ENCODE measurements around the gene PARN. TPM values are rescaled to one million over a fixed set of nuclear protein-coding genes. Genes with fewer than 3 reads are reported as not detected.
"Not testable (repeated sequence)": the region's sequence is repeated elsewhere in the genome, so short reads cannot be mapped to it uniquely, and the experiment has no call there.

PARN gene
- total RNA-seq, 4 donors from 2014 or later, result 69.8 to 214 (median 120) TPM

GRCh38 chr16:14548933-14549788 lies 80.9 kb downstream of the PARN start:
- Histone ChIP-seq H3K4me3 (replicated peaks in 1 of 3) (no peak overlapping the region), H3K27me3 (no peaks in the 10 kb centered on the region), H3K4me1 (no peaks in the 10 kb centered on the region), H3K27ac (no peak overlapping the region), H3K9me3 (no peaks in the 10 kb centered on the region), H3K36me3 (peaks cover 10 to 16% of the 10 kb centered on the region in 2 donors)
- DNase-seq, result no peak
- WGBS, 2 donors, result 81 to 82% methylated on average over 3 of the region's 3 CpGs
- intact Hi-C loops (cut with DNase I), result no loop called here
- no peak for TF ChIP-seq CTCF (IDR thresholded peaks at IDR 0.05)
- no peak for TF ChIP-seq POLR2A (IDR thresholded peaks at IDR 0.05)

- H3K27me3 ChIP-seq, result no peaks in the 10 kb centered on the region
- TF ChIP-seq CTCF (IDR thresholded peaks at IDR 0.05) (no peak), POLR2A (IDR thresholded peaks at IDR 0.05) (no peak)
- no peak overlapping the region for H3K4me3 ChIP-seq (replicated peaks in 1 of 3)
- intact Hi-C loops (cut with DNase I), result no loop called here
- 90 to 92% methylated on average over 7 of the region's 7 CpGs for WGBS, 2 donors
- no peak overlapping the region for H3K27ac ChIP-seq
- H3K36me3 ChIP-seq, result peaks cover 0 to 7% of the 10 kb centered on the region in 2 donors
- no peaks in the 10 kb centered on the region for H3K4me1 ChIP-seq
- H3K9me3 ChIP-seq, result no peaks in the 10 kb centered on the region
- DNase-seq, result no peak
These were observed 84.6 kb downstream of the PARN start for GRCh38 chr16:14545346-14545884.

DNA sequence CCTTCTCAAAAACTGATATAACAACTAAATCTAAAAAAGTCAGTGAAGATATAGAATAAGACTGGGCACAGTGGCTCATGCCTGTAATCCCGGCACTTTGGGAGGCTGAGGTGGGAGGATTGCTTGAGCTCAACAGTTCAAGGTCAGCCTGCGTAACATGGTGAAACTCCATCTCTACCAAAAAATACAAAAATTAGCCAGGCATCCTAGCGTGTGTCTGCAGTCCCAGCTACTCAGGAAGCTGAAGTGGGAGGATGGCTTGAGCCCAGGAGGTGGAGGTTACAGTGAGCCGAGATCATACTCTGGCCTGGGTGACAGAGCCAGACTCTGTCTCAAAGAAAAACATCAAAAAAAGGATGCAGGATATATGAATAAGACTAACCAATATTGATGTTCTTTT lies 85.2 kb downstream of the PARN start:
- H3K4me3 ChIP-seq (replicated peaks in 1 of 3); H3K9me3 ChIP-seq; DNase-seq; H3K27ac ChIP-seq; H3K36me3 ChIP-seq; H3K27me3 ChIP-seq; intact Hi-C loops (cut with DNase I); H3K4me1 ChIP-seq: not testable (repeated sequence)
- 82 to 86% methylated on average over 4 of the region's 4 CpGs for WGBS, 2 donors

DNA sequence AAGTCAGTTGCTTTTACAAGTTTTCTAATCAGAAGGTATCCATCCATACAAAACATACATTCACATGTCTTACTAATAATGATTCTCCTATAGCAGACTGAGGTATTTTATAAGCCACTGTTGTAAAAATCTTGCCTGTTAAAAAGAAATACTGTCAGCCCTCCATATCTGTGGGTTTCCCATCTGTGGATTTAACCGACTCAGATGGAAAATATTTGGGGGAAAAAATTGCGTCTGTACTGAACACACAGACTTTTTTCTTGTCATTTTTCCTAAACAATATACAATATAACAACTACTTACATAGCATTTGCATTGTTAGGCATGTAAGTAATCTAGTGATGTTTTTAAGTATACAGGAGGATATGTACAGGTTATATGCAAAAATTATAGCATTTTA lies 90.4 kb downstream of the PARN start:
- Histone ChIP-seq H3K9me3 (no peaks in the 10 kb centered on the region), H3K27me3 (no peaks in the 10 kb centered on the region), H3K4me1 (no peaks in the 10 kb centered on the region), H3K4me3 (replicated peaks in 1 of 3) (no peak overlapping the region), H3K36me3 (peaks cover 0 to 7% of the 10 kb centered on the region in 2 donors), H3K27ac (no peak overlapping the region)
- TF ChIP-seq CTCF (IDR thresholded peaks at IDR 0.05), result no peak
- TF ChIP-seq POLR2A (IDR thresholded peaks at IDR 0.05), result no peak
- intact Hi-C loops (cut with DNase I), result no loop called here
- 94% methylated on average over 2 of the region's 2 CpGs for WGBS, 2 donors
- no peak for DNase-seq

GRCh38 chr16:14539156-14539555 lies 90.9 kb downstream of the PARN start:
- Histone ChIP-seq H3K27me3 (no peaks in the 10 kb centered on the region), H3K27ac (no peak overlapping the region), H3K4me3 (replicated peaks in 1 of 3) (no peak overlapping the region), H3K36me3 (peaks cover 0 to 6% of the 10 kb centered on the region in 2 donors), H3K9me3 (no peaks in the 10 kb centered on the region), H3K4me1 (no peaks in the 10 kb centered on the region)
- no peak for TF ChIP-seq CTCF (IDR thresholded peaks at IDR 0.05)
- no peak for TF ChIP-seq POLR2A (IDR thresholded peaks at IDR 0.05)
- 94 to 96% methylated on average over 5 of the region's 5 CpGs for WGBS, 2 donors
- no peak for DNase-seq
- intact Hi-C loops (cut with DNase I), result no loop called here

Data from thyroid gland (tissue), 4 donors.